Natural killer cell (primary cell): ENCODE measurements around the gene GKN2. TPM values are rescaled to one million over a fixed set of nuclear protein-coding genes. Genes with fewer than 3 reads are reported as not detected.
"Not testable (repeated sequence)": the region's sequence is repeated elsewhere in the genome, so short reads cannot be mapped to it uniquely, and the experiment has no call there.

Source experiments
- ATAC-seq, 3 donors: fragments of 150-1000 bp in 2 of 3; fragments of 200-7000 bp in 1 of 3; cut with Tn5 transposase; 1 replicate in 1 of 3; 2 replicates in 2 of 3; pipeline ENCODE4 v1.10.0; 2021; ENCODE audit warnings: mild to moderate bottlenecking in 2 of 3, moderate library complexity in 2 of 3
- DNase-seq, 2 donors: peaks; one replicate each; pipeline versions ENCODE4 v3.0.0 to v3.0.0-alpha.2; 2013 to 2021; ENCODE audit warnings: mixed read lengths in 1 of 2
- H3K27ac ChIP-seq: one replicate; pipeline ENCODE4 v1.5.1; 2013; ENCODE audit warnings: mild to moderate bottlenecking, low read length
- H3K27me3 ChIP-seq: one replicate; pipeline ENCODE4 v1.6.1; 2013; ENCODE audit warnings: low read length; ENCODE audit not compliant: control insufficient read depth, insufficient read depth
- H3K36me3 ChIP-seq: one replicate; pipeline ENCODE4 v1.6.1; 2013; ENCODE audit warnings: low read length; ENCODE audit not compliant: control insufficient read depth, insufficient read depth
- H3K4me1 ChIP-seq: one replicate; pipeline ENCODE4 v1.6.1; 2013; ENCODE audit warnings: low read length; ENCODE audit not compliant: control insufficient read depth, insufficient read depth
- H3K4me3 ChIP-seq: one replicate; pipeline ENCODE4 v1.5.1; 2013; ENCODE audit warnings: low read length
- H3K9me3 ChIP-seq: one replicate; pipeline ENCODE4 v1.6.1; 2013; ENCODE audit warnings: low read length; ENCODE audit not compliant: control insufficient read depth, insufficient read depth
- H3K27ac Mint-ChIP-seq, 2 donors: one replicate each; pipeline ENCODE4 v1.8.0; 2022; ENCODE audit warnings: mild to moderate bottlenecking in 2 of 2, mixed read lengths in 2 of 2, moderate library complexity in 1 of 2
- H3K27me3 Mint-ChIP-seq, 2 donors: one replicate each; pipeline ENCODE4 v1.8.0; 2022; ENCODE audit warnings: low read depth in 2 of 2, mixed read lengths in 2 of 2
- H3K36me3 Mint-ChIP-seq: one replicate; pipeline ENCODE4 v1.8.0; 2022; ENCODE audit warnings: mixed read lengths
- H3K4me1 Mint-ChIP-seq, 2 donors: one replicate each; pipeline ENCODE4 v1.8.0; 2022; ENCODE audit warnings: mixed read lengths in 2 of 2
- H3K4me3 Mint-ChIP-seq: one replicate; pipeline ENCODE4 v1.8.0; 2022; ENCODE audit warnings: mild to moderate bottlenecking, moderate library complexity, mixed read lengths
- H3K9me3 Mint-ChIP-seq, 2 donors: one replicate each; pipeline ENCODE4 v1.8.0; 2022; ENCODE audit warnings: mixed read lengths in 2 of 2
- WGBS: methylation state at CpG from one replicate; pipeline ENCODE4 v1.1.7; 2013; ENCODE audit warnings: missing lambda C conversion rate; ENCODE audit not compliant: insufficient coverage; 5-methylcytosine and 5-hydroxymethylcytosine counted together
- intact Hi-C: fragments of 100-400 bp; cut with micrococcal nuclease; formaldehyde crosslinking; loops from one replicate; pipeline ENCODE4 v1.14.2; 2022
- total RNA-seq, 4 donors: library from RNA; stranded (reverse); fragments of 120-200 nt in 1 of 4; gene quantifications; one replicate each; pipeline versions ENCODE4 v1.2.3 to v1.2.4, GENCODE V29; 2013 to 2022
- TF ChIP-seq, protein P1 (sequence below): fragments of 200-600 bp; IDR thresholded peaks from one replicate; pipeline ENCODE4 v1.8.0; 2022; ENCODE audit warnings: antibody characterized with exemption

Gene GKN2
- total RNA-seq, 3 donors from 2014 or later (not counting 1 experiment from before 2014, with no cell fraction given): not detected

DNA sequence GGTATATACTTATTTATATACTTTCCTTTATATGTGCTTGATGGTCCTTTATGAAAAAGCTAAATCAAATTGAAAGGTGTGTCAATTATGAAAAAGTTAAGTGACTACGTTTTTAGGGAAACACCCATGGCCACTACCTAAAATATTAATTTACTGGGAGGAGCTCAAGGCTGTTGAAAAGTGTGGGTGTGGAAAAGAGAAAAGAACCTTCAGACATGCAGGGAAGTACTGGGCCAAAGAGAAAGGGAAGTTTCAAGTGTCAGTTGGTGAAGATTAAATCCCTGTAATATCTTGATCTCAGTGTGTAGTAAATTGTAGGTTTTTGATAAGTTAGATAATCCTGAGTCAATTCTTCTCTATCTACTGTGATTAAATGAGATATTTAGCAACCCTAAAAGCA lies 15.5 kb upstream of the GKN2 start:
- H3K4me1 Mint-ChIP-seq: no peaks in the 10 kb centered on the region
- no CpG with 5 or more reads among the region's 1 CpG for WGBS
- H3K9me3 ChIP-seq: no peaks in the 10 kb centered on the region
- no peak overlapping the region for H3K4me3 ChIP-seq
- no peaks in the 10 kb centered on the region for H3K4me1 ChIP-seq
- H3K36me3 ChIP-seq: no peaks in the 10 kb centered on the region
- no peaks in the 10 kb centered on the region for H3K36me3 Mint-ChIP-seq
- no peaks in the 10 kb centered on the region for H3K27me3 ChIP-seq
- no peak overlapping the region for H3K27ac Mint-ChIP-seq
- H3K9me3 Mint-ChIP-seq: no peaks in the 10 kb centered on the region
- TF ChIP-seq, protein P1, sequence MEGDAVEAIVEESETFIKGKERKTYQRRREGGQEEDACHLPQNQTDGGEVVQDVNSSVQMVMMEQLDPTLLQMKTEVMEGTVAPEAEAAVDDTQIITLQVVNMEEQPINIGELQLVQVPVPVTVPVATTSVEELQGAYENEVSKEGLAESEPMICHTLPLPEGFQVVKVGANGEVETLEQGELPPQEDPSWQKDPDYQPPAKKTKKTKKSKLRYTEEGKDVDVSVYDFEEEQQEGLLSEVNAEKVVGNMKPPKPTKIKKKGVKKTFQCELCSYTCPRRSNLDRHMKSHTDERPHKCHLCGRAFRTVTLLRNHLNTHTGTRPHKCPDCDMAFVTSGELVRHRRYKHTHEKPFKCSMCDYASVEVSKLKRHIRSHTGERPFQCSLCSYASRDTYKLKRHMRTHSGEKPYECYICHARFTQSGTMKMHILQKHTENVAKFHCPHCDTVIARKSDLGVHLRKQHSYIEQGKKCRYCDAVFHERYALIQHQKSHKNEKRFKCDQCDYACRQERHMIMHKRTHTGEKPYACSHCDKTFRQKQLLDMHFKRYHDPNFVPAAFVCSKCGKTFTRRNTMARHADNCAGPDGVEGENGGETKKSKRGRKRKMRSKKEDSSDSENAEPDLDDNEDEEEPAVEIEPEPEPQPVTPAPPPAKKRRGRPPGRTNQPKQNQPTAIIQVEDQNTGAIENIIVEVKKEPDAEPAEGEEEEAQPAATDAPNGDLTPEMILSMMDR: no peak
- no peak overlapping the region for H3K27ac ChIP-seq
- H3K27me3 Mint-ChIP-seq: peaks cover 16 to 44% of the 10 kb centered on the region in 2 donors
- H3K4me3 Mint-ChIP-seq: no peak overlapping the region
- ATAC-seq: no peak
- no peak for DNase-seq
- intact Hi-C loops: no loop called here

DNA sequence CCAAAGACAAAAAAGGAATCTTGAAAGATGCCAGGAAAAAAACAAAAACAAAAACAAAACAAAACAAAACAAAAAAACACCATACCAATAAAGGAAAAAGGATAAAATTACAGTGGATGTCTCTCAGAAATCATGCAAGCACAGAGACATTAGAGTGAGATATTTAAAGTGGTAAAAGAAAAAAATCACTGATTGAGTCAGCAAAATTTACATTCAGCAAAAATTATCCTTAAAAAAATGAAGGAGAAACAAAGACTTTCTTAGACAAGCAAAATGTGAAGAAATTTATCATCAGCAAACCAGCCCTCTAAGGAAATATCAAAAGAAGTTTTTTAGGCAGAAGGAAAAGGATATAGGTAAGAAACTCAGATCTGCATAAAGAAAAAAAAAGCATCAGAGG lies 11.6 kb upstream of the GKN2 start:
- intact Hi-C loops: no loop called here
- H3K4me1 Mint-ChIP-seq: no peaks in the 10 kb centered on the region
- no peak for ATAC-seq

DNA sequence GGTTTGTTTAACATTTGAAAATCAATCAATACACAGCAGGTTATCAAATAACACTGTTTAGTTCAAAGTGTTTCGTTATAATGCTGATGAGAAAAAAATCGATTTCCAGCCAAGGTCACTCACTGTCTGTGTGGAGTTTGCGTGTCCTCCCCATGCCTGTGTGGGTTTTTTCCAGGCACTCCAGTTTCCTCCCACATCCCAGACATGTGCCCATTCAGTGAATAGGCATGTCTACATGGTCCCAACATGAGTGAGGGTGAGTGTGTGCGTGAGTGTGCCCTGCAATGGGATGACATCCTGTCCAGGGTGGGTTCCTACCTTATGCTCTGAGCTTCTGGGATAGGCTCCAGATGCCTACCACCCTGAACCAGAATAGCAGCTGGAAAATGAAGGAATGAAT lies 8.7 kb upstream of the GKN2 start:
- WGBS: 86% methylated on average over 4 of the region's 4 CpGs
- no peak overlapping the region for H3K4me3 ChIP-seq
- H3K36me3 Mint-ChIP-seq: no peaks in the 10 kb centered on the region
- DNase-seq (no peak), ATAC-seq (no peak)
- TF ChIP-seq, protein P1: no peak
- H3K27me3 Mint-ChIP-seq: peaks cover 19 to 33% of the 10 kb centered on the region in 2 donors
- no peak overlapping the region for H3K4me3 Mint-ChIP-seq
- H3K27me3 ChIP-seq: peaks cover 3% of the 10 kb centered on the region
- intact Hi-C loops: no loop called here
- H3K9me3 Mint-ChIP-seq: no peaks in the 10 kb centered on the region
- no peaks in the 10 kb centered on the region for H3K4me1 Mint-ChIP-seq
- H3K36me3 ChIP-seq: no peaks in the 10 kb centered on the region
- no peaks in the 10 kb centered on the region for H3K9me3 ChIP-seq
- H3K27ac ChIP-seq: no peak overlapping the region
- H3K4me1 ChIP-seq: no peaks in the 10 kb centered on the region
- no peak overlapping the region for H3K27ac Mint-ChIP-seq

More for the DNA sequence above, 11.6 kb upstream of the GKN2 start:
- Mint-ChIP-seq H3K27ac (no peak overlapping the region), H3K4me3 (no peak overlapping the region), H3K36me3 (no peaks in the 10 kb centered on the region), H3K27me3 (peaks cover 18 to 45% of the 10 kb centered on the region in 2 donors), H3K9me3 (no peaks in the 10 kb centered on the region)
- no peak for DNase-seq
- H3K4me1 ChIP-seq: no peaks in the 10 kb centered on the region
- TF ChIP-seq, protein P1: no peak
- no peak overlapping the region for H3K4me3 ChIP-seq
- no peaks in the 10 kb centered on the region for H3K36me3 ChIP-seq
- H3K9me3 ChIP-seq: no peaks in the 10 kb centered on the region
- H3K27ac ChIP-seq: no peak overlapping the region
- H3K27me3 ChIP-seq: no peaks in the 10 kb centered on the region

DNA sequence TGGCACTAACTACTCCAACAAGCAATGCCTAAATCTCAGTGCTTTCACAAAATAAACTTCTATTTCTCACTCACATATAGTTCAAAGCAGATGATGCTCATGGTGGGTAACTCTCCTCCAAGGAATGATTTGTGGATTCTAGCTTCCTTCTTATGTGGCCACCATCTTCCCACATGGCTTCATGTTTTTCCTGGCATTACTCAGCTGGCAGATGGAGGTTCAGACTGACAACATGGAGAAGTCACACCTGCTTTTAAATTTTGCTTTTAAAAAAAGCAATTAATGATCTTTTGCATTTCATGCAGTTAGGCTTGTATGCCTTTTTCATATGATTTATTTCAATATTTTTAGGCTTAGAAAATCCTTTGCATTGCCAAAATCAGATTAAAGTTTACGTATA lies 6.3 kb upstream of the GKN2 start:
- intact Hi-C loops: no loop called here
- Histone ChIP-seq H3K9me3 (no peaks in the 10 kb centered on the region), H3K4me1 (no peaks in the 10 kb centered on the region), H3K27me3 (peaks cover 3% of the 10 kb centered on the region), H3K4me3 (no peak overlapping the region), H3K27ac (no peak overlapping the region), H3K36me3 (no peaks in the 10 kb centered on the region)
- Mint-ChIP-seq H3K4me3 (no peak overlapping the region), H3K27me3 (peaks cover 23 to 30% of the 10 kb centered on the region in 2 donors), H3K4me1 (no peaks in the 10 kb centered on the region), H3K27ac (no peak overlapping the region), H3K36me3 (no peaks in the 10 kb centered on the region), H3K9me3 (no peaks in the 10 kb centered on the region)
- ATAC-seq: no peak
- WGBS: no CpG with 5 or more reads among the region's 1 CpG
- no peak for DNase-seq
- TF ChIP-seq, protein P1: no peak

DNA sequence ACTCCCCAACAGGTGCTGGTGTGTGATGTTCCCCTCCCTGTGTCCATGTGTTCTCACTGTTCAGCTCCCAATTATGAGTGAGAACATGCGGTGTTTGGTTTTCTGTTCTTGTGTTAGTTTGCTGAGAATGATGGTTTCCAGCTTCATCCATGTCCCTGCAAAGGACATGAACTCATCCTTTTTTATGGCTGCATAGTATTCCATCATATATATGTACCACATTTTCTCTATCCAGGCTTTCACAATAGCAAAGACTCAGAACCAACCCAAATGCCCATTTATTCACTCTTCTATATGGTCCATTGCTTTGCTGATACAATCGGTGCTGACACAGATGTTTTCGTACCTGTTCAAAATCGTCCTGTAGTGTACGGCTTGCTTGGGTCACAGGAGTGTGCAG lies 2.7 kb upstream of the GKN2 start:
- H3K36me3 Mint-ChIP-seq, H3K4me1 ChIP-seq, DNase-seq, H3K4me3 ChIP-seq, H3K4me1 Mint-ChIP-seq, H3K36me3 ChIP-seq, H3K9me3 Mint-ChIP-seq, H3K27ac ChIP-seq, H3K9me3 ChIP-seq, ATAC-seq, H3K27ac Mint-ChIP-seq, H3K27me3 ChIP-seq, H3K4me3 Mint-ChIP-seq, intact Hi-C loops: not testable (repeated sequence)
- peaks cover 21 to 44% of the 10 kb centered on the region in 2 donors for H3K27me3 Mint-ChIP-seq
- 97% methylated on average over 4 of the region's 5 CpGs for WGBS
